Heart left ventricle (tissue), 13 donors: Measurements from ENCODE around the gene GZF1.

ENCODE experiments used
- CTCF ChIP-seq, 12 donors: fragments of 200-600 bp; sonication (generic) in 4 of 12; IDR thresholded peaks; one replicate each; pipeline versions ENCODE4 v1.5.0 to v1.8.0; 2018 to 2022; ENCODE audit warnings: antibody characterized with exemption in 12 of 12, mild to moderate bottlenecking in 5 of 12
- POLR2A ChIP-seq, 2 donors: fragments of 450-650 bp; IDR thresholded peaks; one replicate each; pipeline ENCODE4 v1.6.1; 2017; ENCODE audit warnings: antibody characterized with exemption in 2 of 2, mild to moderate bottlenecking in 2 of 2, moderate library complexity in 2 of 2
- donor health status: ischemic (EF 13 %, LVEDD 7.1; RV severe dilation, severe dysfunction).
- donor health status: DM: no; HTN: yes; CAD: no.
- donor health status: DM: no; HTN: no; CAD: no.
- donor health status: ischemic (EF 25% LVEDD 6.9; RV normal size, moderate dysfunction).
- donor health status: ischemic (EF 25% LVEDD 5.7; RV mildly dilated, moderate dysfunction).
- donor health status: ischemic (EF 35%, LVEDD 5.7; RV mildly dilated, moderate dysfunction).
- donor health status: nonischemic (EF 11% LVEDD 7.7; RV severe dilation, severe dysfunction).
- donor health status: DM: yes; HTN: yes; CAD: no.
- donor health status: PGD.
- donor health status: ischemic (EF 29% LVEDD 5.4; RV normal size, mild dysfunction).
- donor health status: nonischemic (EF 23%, LVEDD 6.1; RV moderate dilation, normal function).

DNA sequence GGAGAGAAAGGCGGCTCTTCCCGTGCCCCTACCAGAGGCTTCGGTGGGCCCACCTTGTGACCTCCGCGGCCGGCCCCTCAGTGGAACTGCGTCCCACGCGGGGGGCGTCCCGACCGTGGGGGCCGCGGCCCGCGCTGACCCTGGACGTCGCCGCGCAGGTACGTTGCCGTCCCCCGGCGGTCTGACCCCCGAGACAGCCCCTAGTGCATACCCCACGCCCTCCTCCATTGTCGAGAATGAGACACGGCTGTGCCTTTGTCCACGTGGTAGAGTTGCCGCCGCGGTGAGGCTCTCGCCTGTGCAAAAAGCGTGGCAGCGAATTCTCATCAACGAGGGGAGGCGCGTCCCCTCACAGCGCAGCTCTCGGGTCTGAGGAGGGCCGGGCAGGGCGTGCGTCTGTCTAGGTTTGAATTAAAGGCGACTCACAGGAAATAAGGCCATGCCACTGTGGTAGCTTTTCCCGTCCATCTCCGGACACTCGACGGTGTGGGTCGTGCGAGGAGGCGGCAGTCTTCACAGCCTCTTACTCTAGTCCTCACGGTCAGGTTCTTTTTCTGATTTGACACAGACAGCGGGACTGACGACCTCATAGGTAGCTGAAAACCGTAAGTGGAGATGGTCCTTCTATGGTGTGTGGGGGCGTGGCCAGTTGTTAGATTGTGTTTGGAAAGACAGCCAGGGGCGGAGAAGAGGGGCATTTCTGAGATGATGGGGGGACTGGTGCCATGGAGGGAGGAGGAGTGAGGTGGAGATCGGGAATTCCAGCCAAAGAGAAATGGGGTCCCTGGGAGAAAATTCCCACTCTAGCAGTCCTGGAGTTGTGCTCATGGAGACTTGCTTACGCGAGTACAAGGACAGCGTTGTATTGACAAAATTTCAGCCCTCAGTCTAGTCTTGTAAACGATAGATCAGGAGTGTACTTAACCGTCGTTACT is 10.8 kb upstream of the GZF1 start:
- TF ChIP-seq POLR2A (IDR thresholded peaks at IDR 0.05) = no peak
- no peak for TF ChIP-seq CTCF (IDR thresholded peaks at IDR 0.05)
